ENCODE data around the gene PLEKHG5. TPM values are rescaled to one million over a fixed set of nuclear protein-coding genes. Genes with fewer than 3 reads are reported as not detected.

The PLEKHG5 gene
- total RNA-seq, 6 experiments from 2014 or later: 0.70 to 2.3 (median 1.5) TPM

DNA sequence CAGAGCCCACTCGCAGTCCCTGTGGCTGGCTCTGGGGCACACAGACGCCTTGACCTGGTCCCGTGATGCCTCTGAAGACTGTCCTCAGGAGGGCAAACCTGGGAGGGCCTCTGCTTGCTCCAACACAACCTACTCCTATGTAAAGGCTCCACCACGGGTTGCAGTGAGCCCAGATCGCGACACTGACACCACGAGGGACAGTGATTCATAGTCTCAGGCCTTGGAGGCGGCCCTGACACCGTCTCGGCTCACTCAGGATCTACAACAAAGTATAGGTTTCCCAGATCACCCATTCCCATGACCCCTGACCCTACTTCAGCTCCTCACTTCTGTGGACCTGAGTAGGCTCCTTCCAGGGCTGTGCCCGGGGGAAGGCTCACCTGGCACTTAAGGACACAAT, 34.8 kb upstream of the PLEKHG5 start:
- ATAC-seq (no peak), DNase-seq (peak in 1 of 3 donors; percentile 32)
- H3K36me3 ChIP-seq: peaks cover 0 to 49% (median 15%) of the 10 kb centered on the region in 4 donors
- H3K4me1 ChIP-seq: no peaks in the 10 kb centered on the region
- TF ChIP-seq POLR2A (IDR thresholded peaks at IDR 0.05): no peak
- TF ChIP-seq, protein P1, sequence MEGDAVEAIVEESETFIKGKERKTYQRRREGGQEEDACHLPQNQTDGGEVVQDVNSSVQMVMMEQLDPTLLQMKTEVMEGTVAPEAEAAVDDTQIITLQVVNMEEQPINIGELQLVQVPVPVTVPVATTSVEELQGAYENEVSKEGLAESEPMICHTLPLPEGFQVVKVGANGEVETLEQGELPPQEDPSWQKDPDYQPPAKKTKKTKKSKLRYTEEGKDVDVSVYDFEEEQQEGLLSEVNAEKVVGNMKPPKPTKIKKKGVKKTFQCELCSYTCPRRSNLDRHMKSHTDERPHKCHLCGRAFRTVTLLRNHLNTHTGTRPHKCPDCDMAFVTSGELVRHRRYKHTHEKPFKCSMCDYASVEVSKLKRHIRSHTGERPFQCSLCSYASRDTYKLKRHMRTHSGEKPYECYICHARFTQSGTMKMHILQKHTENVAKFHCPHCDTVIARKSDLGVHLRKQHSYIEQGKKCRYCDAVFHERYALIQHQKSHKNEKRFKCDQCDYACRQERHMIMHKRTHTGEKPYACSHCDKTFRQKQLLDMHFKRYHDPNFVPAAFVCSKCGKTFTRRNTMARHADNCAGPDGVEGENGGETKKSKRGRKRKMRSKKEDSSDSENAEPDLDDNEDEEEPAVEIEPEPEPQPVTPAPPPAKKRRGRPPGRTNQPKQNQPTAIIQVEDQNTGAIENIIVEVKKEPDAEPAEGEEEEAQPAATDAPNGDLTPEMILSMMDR (IDR thresholded peaks at IDR 0.05): no peak
- H3K4me3 ChIP-seq: no peak overlapping the region
- WGBS (ENCODE audit: insufficient coverage, low coverage, low lambda C conversion rate, missing lambda C conversion rate): 100% methylated on average over 1 of the region's 11 CpGs
- H3K9me3 ChIP-seq: no peaks in the 10 kb centered on the region
- intact Hi-C loops (cut with DNase I): no loop called here
- H3K27me3 ChIP-seq: no peaks in the 10 kb centered on the region
- H3K27ac ChIP-seq: no peak overlapping the region

DNA sequence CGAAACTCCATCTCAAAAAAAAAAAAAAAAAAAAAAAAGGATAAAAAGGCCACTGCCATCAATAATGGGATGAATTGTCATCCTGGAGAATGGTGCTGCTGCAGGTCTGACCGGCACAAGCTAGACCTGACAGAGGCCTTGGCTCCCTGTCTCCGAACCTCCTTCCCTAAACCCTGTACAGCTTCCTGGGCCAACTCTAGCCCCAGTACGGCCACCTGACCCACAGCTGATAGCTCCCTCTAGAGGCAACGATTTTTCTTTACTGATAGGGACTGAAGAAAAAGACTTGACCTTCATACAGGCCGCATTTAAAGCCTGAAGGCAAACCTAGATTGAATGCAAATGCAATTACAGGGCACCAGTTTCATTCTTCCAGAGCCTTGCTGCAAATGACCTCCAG, 32.1 kb upstream of the PLEKHG5 start:
- H3K4me3 ChIP-seq: no peak overlapping the region
- intact Hi-C loops (cut with DNase I): no loop called here
- H3K9me3 ChIP-seq: no peaks in the 10 kb centered on the region
- DNase-seq (peak in 1 of 3 donors; percentile 30), ATAC-seq (peak; percentile 68 to 78 (median 74))
- peaks cover 0 to 3% (median 0%) of the 10 kb centered on the region in 4 donors for H3K4me1 ChIP-seq
- H3K27me3 ChIP-seq: no peaks in the 10 kb centered on the region
- peaks cover 0 to 26% (median 13%) of the 10 kb centered on the region in 4 donors for H3K36me3 ChIP-seq
- 29% methylated on average over 5 of the region's 6 CpGs for WGBS (ENCODE audit: insufficient coverage, low coverage, low lambda C conversion rate, missing lambda C conversion rate)
- H3K27ac ChIP-seq: no peak overlapping the region
- TF ChIP-seq POLR2A (IDR thresholded peaks at IDR 0.05): no peak
- TF ChIP-seq, protein P1 (IDR thresholded peaks at IDR 0.05): peak; percentile 33 to 54 (median 38)

DNA sequence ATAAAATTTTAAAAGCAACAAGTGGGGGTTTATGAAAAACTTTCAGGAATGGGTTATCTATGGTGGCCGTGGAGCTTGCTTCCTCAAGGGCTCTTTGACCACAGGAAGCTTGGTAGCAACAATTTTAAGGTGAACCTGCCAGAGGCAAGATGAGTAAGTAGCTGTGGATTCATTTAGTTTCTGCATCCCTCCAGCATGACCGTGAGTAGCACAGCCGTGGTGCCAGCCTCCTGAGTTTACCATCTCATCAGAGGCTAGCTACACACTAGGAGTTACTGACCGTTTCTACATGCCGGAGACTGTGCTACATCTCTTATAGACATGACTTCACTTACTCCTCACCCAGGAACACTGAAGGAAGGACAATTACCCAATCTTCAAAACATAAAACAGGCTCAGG, 30.1 kb upstream of the PLEKHG5 start:
- Histone ChIP-seq H3K4me3 (no peak overlapping the region), H3K27me3 (no peaks in the 10 kb centered on the region), H3K36me3 (peaks cover 0 to 16% (median 7%) of the 10 kb centered on the region in 4 donors), H3K4me1 (peaks cover 0 to 3% (median 0%) of the 10 kb centered on the region in 4 donors), H3K9me3 (no peaks in the 10 kb centered on the region), H3K27ac (no peak overlapping the region)
- peak in 1 of 3 donors; percentile 5 for DNase-seq
- intact Hi-C loops (cut with DNase I): no loop called here
- no peak for ATAC-seq
- no peak for TF ChIP-seq POLR2A (IDR thresholded peaks at IDR 0.05)
- TF ChIP-seq, protein P1 (IDR thresholded peaks at IDR 0.05): no peak
- WGBS (ENCODE audit: insufficient coverage, low coverage, low lambda C conversion rate, missing lambda C conversion rate): 40% methylated on average over 2 of the region's 5 CpGs

DNA sequence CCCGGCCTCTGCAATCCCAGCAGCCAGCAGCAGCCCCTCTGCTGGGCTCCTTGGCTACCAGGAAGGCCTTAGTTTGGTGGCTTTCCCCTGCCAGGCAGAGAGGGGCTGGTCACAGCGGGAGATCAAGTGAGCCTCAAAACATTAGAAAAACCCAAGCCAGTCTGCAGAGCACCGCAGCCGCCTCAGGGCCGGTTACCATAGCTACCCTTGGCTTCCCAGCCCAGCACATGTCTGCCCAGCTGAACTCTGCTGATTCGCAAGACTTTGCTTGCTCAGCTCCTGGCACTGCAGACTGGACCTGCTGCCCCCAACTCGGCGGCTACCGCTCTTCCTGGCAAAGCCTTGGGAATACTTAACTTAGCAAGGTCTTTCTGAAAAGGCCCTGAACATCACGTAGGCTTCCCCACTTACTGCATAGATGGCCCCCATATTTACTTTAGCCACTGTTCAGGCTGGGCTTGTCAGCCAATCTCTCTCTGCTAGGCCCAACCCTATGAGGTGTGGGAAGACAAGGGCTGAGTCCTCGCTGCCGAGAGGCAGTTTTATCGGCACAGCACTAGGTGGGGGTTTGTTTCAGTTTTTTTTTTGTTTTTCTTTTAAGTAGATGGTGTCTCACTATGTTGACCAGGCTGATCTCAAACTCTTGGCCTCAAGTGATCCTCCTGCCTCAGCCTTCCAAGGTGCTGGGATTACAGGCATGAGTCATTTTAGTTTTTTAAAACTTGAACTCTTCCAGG, 28.6 kb upstream of the PLEKHG5 start:
- TF ChIP-seq, protein P1 (IDR thresholded peaks at IDR 0.05): no peak
- no peak for TF ChIP-seq POLR2A (IDR thresholded peaks at IDR 0.05)
- intact Hi-C loops (cut with DNase I): no loop called here
- H3K27me3 ChIP-seq: no peaks in the 10 kb centered on the region
- H3K4me3 ChIP-seq: no peak overlapping the region
- H3K27ac ChIP-seq: no peak overlapping the region
- H3K36me3 ChIP-seq: peaks cover 0 to 1% (median 0%) of the 10 kb centered on the region in 4 donors
- peaks cover 0 to 3% (median 0%) of the 10 kb centered on the region in 4 donors for H3K4me1 ChIP-seq
- DNase-seq (peak in 1 of 3 donors; percentile 64), ATAC-seq (peak; percentile 74 to 93 (median 76))
- WGBS (ENCODE audit: insufficient coverage, low coverage, low lambda C conversion rate, missing lambda C conversion rate): 21% methylated on average over 7 of the region's 13 CpGs
- H3K9me3 ChIP-seq: no peaks in the 10 kb centered on the region

Data from right lobe of liver (tissue), 6 donors.